ENCODE results near the gene CORO2A. TPM values are rescaled to one million over a fixed set of nuclear protein-coding genes. Genes with fewer than 3 reads are reported as not detected.

The CORO2A gene
- total RNA-seq, 1 experiment from 2014 or later, result 1.7 TPM

DNA sequence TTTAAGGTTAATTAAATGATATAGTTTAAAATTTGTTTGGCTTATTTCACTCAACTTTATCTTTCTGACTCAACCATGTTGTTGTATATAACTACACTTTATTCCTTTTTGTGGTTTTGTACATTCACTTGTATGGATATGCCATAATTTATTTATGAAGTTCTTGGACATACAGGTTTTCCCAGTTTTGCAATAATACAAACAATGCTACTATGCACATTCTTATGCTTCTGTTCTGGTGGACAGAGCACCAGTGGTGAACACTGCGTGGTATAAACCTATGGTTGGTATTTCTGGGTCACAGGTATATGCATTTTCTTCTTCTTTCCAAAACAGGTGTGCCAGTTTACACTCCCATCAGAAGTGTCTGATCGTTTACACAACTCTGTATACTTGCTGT is 37.8 kb downstream of the CORO2A start:
- Histone ChIP-seq H3K36me3 (ENCODE audit: insufficient read depth, low read length) (no peaks in the 10 kb centered on the region), H3K79me2 (ENCODE audit: low read length) (no peaks in the 10 kb centered on the region), H3K27me3 (ENCODE audit: low read length) (no peaks in the 10 kb centered on the region), H3K9me3 (ENCODE audit: low read length) (no peaks in the 10 kb centered on the region), H2AFZ (ENCODE audit: low read length) (no peak overlapping the region), H3K9ac (ENCODE audit: low read length) (no peak overlapping the region), H3K4me3 (ENCODE audit: low read length) (no peak overlapping the region), H3K27ac (ENCODE audit: low read length) (no peak overlapping the region), H3K4me1 (ENCODE audit: low read length) (no peaks in the 10 kb centered on the region), H4K20me1 (ENCODE audit: insufficient read depth, low read depth, low read length) (no peaks in the 10 kb centered on the region), H3K9me2 (replicated peaks; ENCODE audit: insufficient read depth, low read length) (no peaks in the 10 kb centered on the region), H3K4me2 (ENCODE audit: low read depth, low read length, poor library complexity, severe bottlenecking) (no peak overlapping the region)
- no peak for DNase-seq

GRCh38 chr9:98152526-98152925 is 39.9 kb downstream of the CORO2A start:
- Histone ChIP-seq H3K4me2 (ENCODE audit: low read depth, low read length, poor library complexity, severe bottlenecking) (no peak overlapping the region), H4K20me1 (ENCODE audit: insufficient read depth, low read depth, low read length) (no peaks in the 10 kb centered on the region), H3K4me3 (ENCODE audit: low read length) (no peak overlapping the region), H3K36me3 (ENCODE audit: insufficient read depth, low read length) (no peaks in the 10 kb centered on the region), H3K4me1 (ENCODE audit: low read length) (no peaks in the 10 kb centered on the region), H3K27ac (ENCODE audit: low read length) (no peak overlapping the region), H3K27me3 (ENCODE audit: low read length) (no peaks in the 10 kb centered on the region), H2AFZ (ENCODE audit: low read length) (no peak overlapping the region), H3K79me2 (ENCODE audit: low read length) (no peaks in the 10 kb centered on the region), H3K9ac (ENCODE audit: low read length) (no peak overlapping the region), H3K9me2 (replicated peaks; ENCODE audit: insufficient read depth, low read length) (no peaks in the 10 kb centered on the region), H3K9me3 (ENCODE audit: low read length) (no peaks in the 10 kb centered on the region)
- no peak for DNase-seq

- no peaks in the 10 kb centered on the region for H4K20me1 ChIP-seq (ENCODE audit: insufficient read depth, low read depth, low read length)
- no peak for DNase-seq
- no peak overlapping the region for H3K27ac ChIP-seq (ENCODE audit: low read length)
- H3K4me2 ChIP-seq (ENCODE audit: low read depth, low read length, poor library complexity, severe bottlenecking), result no peak overlapping the region
- peaks cover 10% of the 10 kb centered on the region for H3K4me1 ChIP-seq (ENCODE audit: low read length)
- no peak overlapping the region for H2AFZ ChIP-seq (ENCODE audit: low read length)
- no peaks in the 10 kb centered on the region for H3K9me2 ChIP-seq (replicated peaks; ENCODE audit: insufficient read depth, low read length)
- H3K27me3 ChIP-seq (ENCODE audit: low read length), result no peaks in the 10 kb centered on the region
- H3K4me3 ChIP-seq (ENCODE audit: low read length), result no peak overlapping the region
- no peaks in the 10 kb centered on the region for H3K79me2 ChIP-seq (ENCODE audit: low read length)
- no peaks in the 10 kb centered on the region for H3K9me3 ChIP-seq (ENCODE audit: low read length)
- H3K36me3 ChIP-seq (ENCODE audit: insufficient read depth, low read length), result no peaks in the 10 kb centered on the region
- no peak overlapping the region for H3K9ac ChIP-seq (ENCODE audit: low read length)
These were observed 41.7 kb downstream of the CORO2A start for GRCh38 chr9:98150721-98151120.

DNA sequence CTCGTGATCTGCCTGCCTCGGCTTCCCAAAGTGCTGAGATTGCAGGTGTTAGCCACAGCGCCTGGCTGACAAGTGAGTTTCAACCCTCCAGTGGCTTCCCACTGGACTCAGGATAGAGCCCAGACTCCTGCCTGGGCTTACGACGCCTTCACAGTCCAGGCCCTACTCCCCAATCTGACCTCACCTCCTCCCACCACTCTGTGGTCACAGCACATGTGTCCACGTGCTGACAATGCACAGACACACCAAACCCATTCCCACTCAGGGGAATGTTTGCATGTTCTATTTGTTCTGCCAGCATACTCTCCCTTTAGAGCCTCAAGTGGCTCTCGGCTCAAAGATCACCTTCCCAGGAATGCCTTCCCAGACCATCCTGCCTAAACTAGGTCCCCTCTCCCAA is 42.3 kb downstream of the CORO2A start:
- Histone ChIP-seq H2AFZ (ENCODE audit: low read length) (no peak overlapping the region), H3K4me3 (ENCODE audit: low read length) (no peak overlapping the region), H4K20me1 (ENCODE audit: insufficient read depth, low read depth, low read length) (no peaks in the 10 kb centered on the region), H3K9me2 (replicated peaks; ENCODE audit: insufficient read depth, low read length) (no peaks in the 10 kb centered on the region), H3K36me3 (ENCODE audit: insufficient read depth, low read length) (no peaks in the 10 kb centered on the region), H3K27ac (ENCODE audit: low read length) (no peak overlapping the region), H3K9ac (ENCODE audit: low read length) (no peak overlapping the region), H3K9me3 (ENCODE audit: low read length) (no peaks in the 10 kb centered on the region), H3K27me3 (ENCODE audit: low read length) (no peaks in the 10 kb centered on the region), H3K79me2 (ENCODE audit: low read length) (no peaks in the 10 kb centered on the region), H3K4me2 (ENCODE audit: low read depth, low read length, poor library complexity, severe bottlenecking) (no peak overlapping the region), H3K4me1 (ENCODE audit: low read length) (peaks cover 10% of the 10 kb centered on the region)
- no peak for DNase-seq

DNA sequence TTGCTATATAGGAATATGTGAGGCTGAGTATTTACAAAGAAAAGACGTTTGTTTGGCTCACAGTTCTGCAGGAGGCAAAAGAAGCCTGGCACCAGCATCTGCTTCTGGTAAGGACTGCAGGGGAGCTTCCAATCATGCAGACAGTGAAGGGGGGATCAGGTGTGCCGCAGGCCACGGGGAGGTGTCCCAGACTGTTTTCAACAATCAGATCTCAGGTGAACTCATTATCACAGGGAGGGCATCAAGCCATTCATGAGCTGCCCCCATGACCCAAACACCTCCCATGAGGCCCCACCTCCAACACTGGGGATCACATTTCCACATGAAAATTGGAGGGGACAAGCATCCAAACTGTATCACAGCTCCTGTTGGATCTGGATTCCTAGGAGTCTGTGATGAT is 43.0 kb downstream of the CORO2A start:
- Histone ChIP-seq H3K4me3 (ENCODE audit: low read length) (no peak overlapping the region), H3K4me2 (ENCODE audit: low read depth, low read length, poor library complexity, severe bottlenecking) (no peak overlapping the region), H3K36me3 (ENCODE audit: insufficient read depth, low read length) (no peaks in the 10 kb centered on the region), H3K79me2 (ENCODE audit: low read length) (no peaks in the 10 kb centered on the region), H3K4me1 (ENCODE audit: low read length) (peaks cover 10% of the 10 kb centered on the region), H3K27me3 (ENCODE audit: low read length) (no peaks in the 10 kb centered on the region), H4K20me1 (ENCODE audit: insufficient read depth, low read depth, low read length) (no peaks in the 10 kb centered on the region), H3K9me3 (ENCODE audit: low read length) (no peaks in the 10 kb centered on the region), H3K27ac (ENCODE audit: low read length) (no peak overlapping the region), H3K9me2 (replicated peaks; ENCODE audit: insufficient read depth, low read length) (no peaks in the 10 kb centered on the region), H3K9ac (ENCODE audit: low read length) (no peak overlapping the region), H2AFZ (ENCODE audit: low read length) (no peak overlapping the region)
- no peak for DNase-seq

DNA sequence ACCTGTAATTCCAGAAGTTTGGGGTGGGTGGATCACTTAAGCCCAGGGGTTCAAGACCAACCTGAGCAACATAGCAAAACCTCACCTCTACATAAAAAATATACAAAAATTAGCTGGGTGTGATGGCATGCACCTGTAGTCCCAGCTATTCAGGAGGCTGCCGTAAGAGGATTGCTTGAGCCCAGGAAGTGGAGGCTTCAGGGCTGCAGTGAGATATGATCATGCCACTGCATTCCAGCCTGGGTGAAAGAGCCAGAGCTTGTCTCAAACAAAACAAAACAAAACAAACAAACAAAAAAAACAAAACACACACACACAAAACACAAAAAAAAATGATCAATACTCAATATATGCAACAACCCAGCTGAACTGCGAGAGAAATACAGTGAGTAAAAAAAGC is 44.0 kb downstream of the CORO2A start:
- Histone ChIP-seq H3K4me3 (ENCODE audit: low read length) (no peak overlapping the region), H4K20me1 (ENCODE audit: insufficient read depth, low read depth, low read length) (no peaks in the 10 kb centered on the region), H3K79me2 (ENCODE audit: low read length) (no peaks in the 10 kb centered on the region), H3K4me2 (ENCODE audit: low read depth, low read length, poor library complexity, severe bottlenecking) (no peak overlapping the region), H3K9me2 (replicated peaks; ENCODE audit: insufficient read depth, low read length) (no peaks in the 10 kb centered on the region), H3K4me1 (ENCODE audit: low read length) (peaks cover 10% of the 10 kb centered on the region), H3K36me3 (ENCODE audit: insufficient read depth, low read length) (no peaks in the 10 kb centered on the region), H3K9ac (ENCODE audit: low read length) (no peak overlapping the region), H3K9me3 (ENCODE audit: low read length) (no peaks in the 10 kb centered on the region), H3K27me3 (ENCODE audit: low read length) (no peaks in the 10 kb centered on the region), H3K27ac (ENCODE audit: low read length) (no peak overlapping the region), H2AFZ (ENCODE audit: low read length) (no peak overlapping the region)
- no peak for DNase-seq

DNA sequence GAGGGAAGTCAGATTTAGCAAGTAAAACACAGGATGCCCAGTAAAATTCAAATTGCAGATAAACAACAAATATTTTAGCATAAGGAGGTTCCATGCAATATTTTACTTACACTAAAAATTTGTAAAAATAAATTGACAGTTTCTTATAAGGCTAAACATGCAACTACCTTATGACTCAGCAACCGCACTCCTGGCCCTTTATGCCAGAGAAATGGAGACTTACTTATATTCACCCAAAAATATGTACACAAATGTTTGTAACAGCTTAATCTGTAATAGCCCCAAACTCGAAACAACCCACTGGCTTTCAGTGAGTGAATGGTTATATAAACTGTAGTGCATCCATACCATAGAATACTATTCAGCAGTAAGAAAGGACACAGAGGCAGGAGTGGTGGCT is 44.9 kb downstream of the CORO2A start:
- no peak overlapping the region for H3K9ac ChIP-seq (ENCODE audit: low read length)
- H3K4me1 ChIP-seq (ENCODE audit: low read length), result peaks cover 10% of the 10 kb centered on the region
- H3K79me2 ChIP-seq (ENCODE audit: low read length), result no peaks in the 10 kb centered on the region
- H4K20me1 ChIP-seq (ENCODE audit: insufficient read depth, low read depth, low read length), result no peaks in the 10 kb centered on the region
- H3K36me3 ChIP-seq (ENCODE audit: insufficient read depth, low read length), result no peaks in the 10 kb centered on the region
- no peak overlapping the region for H3K4me3 ChIP-seq (ENCODE audit: low read length)
- no peaks in the 10 kb centered on the region for H3K9me3 ChIP-seq (ENCODE audit: low read length)
- H3K9me2 ChIP-seq (replicated peaks; ENCODE audit: insufficient read depth, low read length), result no peaks in the 10 kb centered on the region
- H3K27ac ChIP-seq (ENCODE audit: low read length), result no peak overlapping the region
- no peak overlapping the region for H3K4me2 ChIP-seq (ENCODE audit: low read depth, low read length, poor library complexity, severe bottlenecking)
- no peaks in the 10 kb centered on the region for H3K27me3 ChIP-seq (ENCODE audit: low read length)
- no peak for DNase-seq
- H2AFZ ChIP-seq (ENCODE audit: low read length), result no peak overlapping the region

DNA sequence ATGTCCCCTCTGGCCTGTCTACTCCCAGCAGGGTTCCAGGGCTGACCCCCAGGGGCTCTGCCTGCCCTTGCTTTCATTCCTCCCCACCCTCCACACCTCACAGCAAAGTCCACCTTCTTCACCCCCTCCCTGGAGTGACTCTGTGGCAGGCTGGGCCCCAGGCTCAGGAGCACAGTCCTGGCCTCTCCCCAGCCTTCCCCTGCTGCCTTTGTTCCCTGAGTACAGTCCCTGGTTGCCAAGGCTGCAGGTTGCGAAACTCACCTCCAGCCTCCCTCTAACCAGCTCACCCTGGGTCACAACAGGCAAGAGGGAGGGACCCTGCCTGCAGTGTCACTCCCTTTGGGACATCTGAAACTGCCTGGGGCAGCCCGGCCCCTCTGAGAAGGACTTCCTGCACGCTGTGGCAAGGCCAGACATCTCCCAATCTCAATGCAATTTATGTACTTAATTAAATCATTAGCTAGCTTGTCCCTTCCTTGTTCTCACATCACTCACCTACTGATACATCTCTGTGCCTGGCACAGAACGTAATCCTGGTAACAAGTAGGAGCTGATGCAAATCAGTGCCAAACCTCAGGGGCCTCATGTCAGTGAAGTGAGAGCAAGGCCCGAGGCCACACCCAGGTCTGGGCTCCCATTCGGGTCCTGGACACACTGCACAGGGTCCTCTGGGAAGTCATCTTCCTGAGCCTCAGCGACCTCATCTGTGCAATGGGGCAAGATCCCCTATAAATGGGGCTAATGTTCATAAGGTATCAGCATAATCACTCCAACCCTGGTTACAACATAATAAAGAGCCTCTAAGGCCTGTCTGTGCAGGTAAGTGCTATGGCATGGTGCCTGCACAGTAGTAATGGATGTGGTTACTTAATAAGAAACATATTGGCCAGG is 46.1 kb downstream of the CORO2A start:
- peaks cover 10% of the 10 kb centered on the region for H3K4me1 ChIP-seq (ENCODE audit: low read length)
- no peaks in the 10 kb centered on the region for H3K27me3 ChIP-seq (ENCODE audit: low read length)
- H3K27ac ChIP-seq (ENCODE audit: low read length), result no peak overlapping the region
- no peaks in the 10 kb centered on the region for H3K9me2 ChIP-seq (replicated peaks; ENCODE audit: insufficient read depth, low read length)
- no peaks in the 10 kb centered on the region for H3K9me3 ChIP-seq (ENCODE audit: low read length)
- H3K79me2 ChIP-seq (ENCODE audit: low read length), result no peaks in the 10 kb centered on the region
- peak; percentile 53 for DNase-seq
- H4K20me1 ChIP-seq (ENCODE audit: insufficient read depth, low read depth, low read length), result no peaks in the 10 kb centered on the region
- no peaks in the 10 kb centered on the region for H3K36me3 ChIP-seq (ENCODE audit: insufficient read depth, low read length)
- H2AFZ ChIP-seq (ENCODE audit: low read length), result no peak overlapping the region
- H3K4me3 ChIP-seq (ENCODE audit: low read length), result no peak overlapping the region
- H3K9ac ChIP-seq (ENCODE audit: low read length), result no peak overlapping the region
- peak overlapping the region; percentile 4 for H3K4me2 ChIP-seq (ENCODE audit: low read depth, low read length, poor library complexity, severe bottlenecking)

Measured in Karpas-422 (cell line).